SK-N-MC (cell line): ENCODE results near the gene ALAD.

Experiments
- EZH2 ChIP-seq: fragments of 200-600 bp; sonication (generic); IDR thresholded peaks from one replicate; pipeline ENCODE4 v1.6.1; 2017; ENCODE audit warnings: antibody characterized with exemption
- FOXP2 ChIP-seq: optimal IDR thresholded peaks from 2 replicates; pipeline ENCODE3; 2011; ENCODE audit warnings: mild to moderate bottlenecking, moderate library complexity; ENCODE audit not compliant: insufficient read depth; ENCODE audit errors: extremely low read length, control extremely low read depth
- POLR2AphosphoS5 ChIP-seq: IDR thresholded peaks from 2 replicates; pipeline ENCODE4 v1.6.1; 2012; ENCODE audit warnings: mild to moderate bottlenecking, low read depth, low read length, borderline replicate concordance

GRCh38 chr9:113444736-113445135 lies 43.7 kb upstream of the ALAD start:
- TF ChIP-seq POLR2AphosphoS5 (no peak), EZH2 (no peak), FOXP2 (no peak)
